HG03378 (cell line): ENCODE measurements around the gene CYP4F22.
"Not testable (repeated sequence)": the region's sequence is repeated elsewhere in the genome, so short reads cannot be mapped to it uniquely, and the experiment has no call there.

ENCODE experiments used
- ATAC-seq: cut with Tn5 transposase; IDR thresholded peaks from one replicate; pipeline ENCODE4 v1.9.1; 2021; ENCODE audit warnings: mild to moderate bottlenecking, moderate library complexity; ENCODE audit not compliant: unreplicated experiment

CYP4F22 gene

DNA sequence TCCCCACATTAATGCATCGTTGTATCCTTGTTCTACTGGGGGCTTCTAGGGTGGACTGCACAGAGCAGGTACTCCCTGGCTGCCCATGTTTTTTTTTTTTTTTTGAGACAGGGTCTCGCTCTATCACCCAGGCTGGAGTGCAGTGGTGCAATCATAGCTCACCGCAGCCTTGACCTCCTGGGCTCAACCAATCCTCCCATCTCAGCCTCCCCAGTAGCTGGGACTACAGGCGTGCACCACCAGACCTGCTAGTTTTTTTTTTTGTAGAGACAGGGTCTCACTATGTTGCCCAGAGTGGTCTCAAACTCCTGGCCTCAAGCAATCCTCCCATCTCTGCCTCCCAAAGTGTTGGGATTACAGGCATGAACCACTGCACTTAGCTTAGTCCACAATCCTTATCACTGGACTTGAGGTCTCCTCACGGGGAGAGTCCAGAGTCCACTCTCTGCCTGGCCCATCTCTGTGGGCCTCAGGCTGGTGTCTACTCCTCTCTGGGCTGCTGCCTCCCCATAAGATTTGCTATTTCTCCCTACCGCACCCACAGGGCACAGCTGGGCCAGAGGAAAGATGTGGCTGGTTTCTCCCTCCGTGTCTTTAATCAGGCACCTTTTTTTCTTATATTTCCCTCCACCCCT, 56.3 kb downstream of the CYP4F22 start:
- ATAC-seq, result no peak

DNA sequence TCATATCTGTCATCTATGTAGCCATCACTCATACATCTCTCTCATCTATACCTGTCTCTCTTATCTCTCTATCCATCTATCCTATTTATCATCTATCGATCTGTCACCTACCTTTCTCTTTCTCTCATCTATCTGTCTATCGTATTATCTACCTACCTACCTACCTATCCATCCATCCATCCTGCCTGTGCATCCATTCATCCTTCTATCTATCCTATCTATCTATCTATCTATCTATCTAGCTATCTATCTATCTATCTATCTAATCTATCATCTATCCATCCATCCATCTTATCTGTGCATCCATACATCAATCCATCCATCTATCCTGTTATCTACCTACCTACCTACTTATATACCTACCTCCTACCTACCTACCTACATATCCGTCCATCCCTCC, 62.1 kb downstream of the CYP4F22 start:
- no peak for ATAC-seq

DNA sequence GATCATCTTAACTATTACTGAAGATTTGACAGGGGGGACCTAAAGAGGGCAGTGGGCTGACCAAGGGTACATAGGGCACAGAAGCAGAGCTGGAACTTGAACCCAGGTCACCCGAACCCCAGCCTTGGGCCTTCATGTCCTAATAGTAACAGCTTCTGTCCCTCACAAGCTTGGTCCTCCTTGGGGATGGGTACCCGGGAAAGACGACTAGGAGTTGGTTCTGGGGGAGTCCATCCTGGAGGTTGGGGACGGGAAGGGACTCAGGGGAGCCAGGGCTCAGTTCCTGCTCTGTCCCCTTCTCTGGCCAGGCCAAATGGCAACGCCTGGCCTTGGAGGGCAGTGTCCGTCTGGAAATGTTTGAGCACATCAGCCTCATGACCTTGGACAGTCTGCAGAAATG, 67.1 kb downstream of the CYP4F22 start:
- no peak for ATAC-seq

DNA sequence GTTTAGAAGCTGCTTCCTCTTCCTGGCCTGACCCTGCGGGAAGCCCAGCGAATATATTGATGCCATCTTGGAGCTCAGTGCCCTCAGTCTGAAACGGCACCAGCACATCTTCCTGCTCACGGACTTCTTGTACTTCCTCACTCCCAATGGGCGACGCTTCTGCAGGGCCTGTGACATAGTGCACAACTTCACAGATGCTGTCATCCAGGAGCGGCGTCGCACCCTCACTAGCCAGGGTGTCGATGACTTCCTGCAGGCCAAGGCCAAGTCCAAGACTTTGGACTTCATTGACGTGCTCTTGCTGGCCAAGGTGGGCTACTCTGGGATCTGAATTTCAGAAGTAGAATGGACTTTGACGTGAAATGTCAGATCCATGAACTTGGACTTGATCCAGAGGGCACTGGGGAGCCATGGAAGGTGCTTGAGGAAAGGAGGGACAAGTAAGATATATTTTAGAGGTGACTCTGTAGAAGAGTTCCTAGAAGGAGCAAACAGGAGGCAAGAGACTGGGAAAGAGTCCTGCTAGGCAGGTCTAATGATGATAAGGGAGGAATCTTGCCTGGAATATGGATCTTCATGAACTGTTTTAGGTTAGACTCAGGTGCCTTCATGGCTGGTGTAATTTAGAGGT, 68.3 kb downstream of the CYP4F22 start:
- no peak for ATAC-seq

DNA sequence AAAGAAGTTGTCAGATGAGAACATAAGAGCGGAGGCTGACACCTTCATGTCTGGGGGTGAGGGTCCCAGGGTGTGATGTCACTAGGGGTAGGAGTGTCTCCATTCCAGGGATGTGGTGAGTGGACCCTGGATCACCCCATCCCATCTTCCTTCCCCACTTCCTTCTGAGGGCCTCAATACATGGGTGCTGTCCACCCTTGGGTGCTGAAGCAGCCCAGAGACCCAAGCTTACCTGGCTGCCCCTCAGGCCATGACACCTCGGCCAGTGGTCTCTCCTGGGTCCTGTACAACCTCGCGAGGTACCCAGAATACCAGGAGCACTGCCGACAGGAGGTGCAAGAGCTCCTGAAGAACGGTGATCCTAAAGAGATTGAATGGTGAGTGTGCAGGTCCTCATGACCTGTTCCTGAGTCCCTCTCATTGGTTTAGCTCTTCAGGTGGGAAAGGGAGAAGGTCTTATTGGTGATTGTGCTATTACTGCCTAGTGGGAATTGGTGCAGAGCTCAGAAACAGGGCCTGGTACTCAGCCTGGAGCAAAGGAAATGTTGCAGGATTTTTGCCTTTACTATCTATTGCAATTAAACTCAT, 69.0 kb downstream of the CYP4F22 start:
- ATAC-seq, result no peak

DNA sequence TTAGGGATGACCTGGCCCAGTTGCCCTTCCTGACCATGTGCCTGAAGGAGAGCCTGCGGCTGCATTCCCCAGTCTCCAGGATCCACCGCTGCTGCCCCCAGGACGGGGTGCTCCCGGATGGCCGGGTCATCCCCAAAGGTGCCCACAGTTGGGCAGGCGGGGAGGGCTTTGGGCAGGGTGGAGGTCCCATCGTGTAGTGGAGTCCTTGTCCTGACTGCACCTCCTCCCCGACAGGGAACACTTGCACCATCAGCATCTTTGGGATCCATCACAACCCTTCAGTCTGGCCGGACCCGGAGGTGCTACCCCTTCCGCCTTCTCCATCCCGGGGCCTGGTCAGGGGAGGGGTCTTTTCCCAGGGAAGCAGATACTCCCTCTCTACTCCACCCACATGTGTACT, 75.0 kb downstream of the CYP4F22 start:
- no peak for ATAC-seq

DNA sequence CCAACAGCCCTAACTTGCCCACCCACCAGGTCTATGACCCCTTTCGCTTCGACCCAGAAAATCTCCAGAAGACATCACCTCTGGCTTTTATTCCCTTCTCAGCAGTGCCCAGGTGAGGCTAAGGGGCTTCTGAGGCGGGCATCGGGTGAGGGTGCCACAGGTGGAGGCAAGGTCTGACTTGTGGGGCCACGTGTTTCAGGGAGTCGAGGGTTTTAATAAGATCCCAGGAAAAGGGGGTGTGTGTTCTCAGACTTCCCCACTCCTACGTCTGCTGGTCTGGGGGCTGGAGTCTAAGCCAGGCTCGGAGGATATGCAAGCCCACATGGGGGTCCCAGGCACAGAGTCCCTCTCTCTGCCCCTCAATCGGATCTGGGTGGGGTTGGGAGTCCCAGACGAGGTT, 75.8 kb downstream of the CYP4F22 start:
- no peak for ATAC-seq

DNA sequence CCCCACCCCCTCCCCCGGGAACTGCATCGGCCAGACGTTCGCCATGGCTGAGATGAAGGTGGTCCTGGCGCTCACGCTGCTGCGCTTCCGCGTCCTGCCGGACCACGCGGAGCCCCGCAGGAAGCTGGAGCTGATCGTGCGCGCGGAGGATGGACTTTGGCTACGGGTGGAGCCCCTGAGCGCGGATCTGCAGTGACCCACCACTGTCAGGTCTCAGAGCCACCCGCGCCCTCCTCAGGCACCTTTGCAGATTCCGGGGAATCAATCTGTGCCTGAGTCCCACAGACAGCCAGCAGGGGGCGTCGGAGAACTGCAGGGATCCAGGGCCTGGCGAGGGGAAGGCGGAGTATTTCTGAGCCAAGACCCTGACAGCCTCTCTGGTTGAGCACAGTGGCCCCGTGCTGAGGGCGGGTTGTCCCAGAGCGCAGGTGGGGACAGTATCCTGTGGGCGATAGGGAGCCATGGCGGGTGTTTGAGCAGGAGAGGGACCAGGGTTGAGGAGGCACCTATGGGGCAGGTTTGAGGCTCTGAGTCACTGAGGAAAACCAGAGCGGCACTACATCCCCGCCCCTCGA, 76.3 kb downstream of the CYP4F22 start:
- no peak for ATAC-seq

DNA sequence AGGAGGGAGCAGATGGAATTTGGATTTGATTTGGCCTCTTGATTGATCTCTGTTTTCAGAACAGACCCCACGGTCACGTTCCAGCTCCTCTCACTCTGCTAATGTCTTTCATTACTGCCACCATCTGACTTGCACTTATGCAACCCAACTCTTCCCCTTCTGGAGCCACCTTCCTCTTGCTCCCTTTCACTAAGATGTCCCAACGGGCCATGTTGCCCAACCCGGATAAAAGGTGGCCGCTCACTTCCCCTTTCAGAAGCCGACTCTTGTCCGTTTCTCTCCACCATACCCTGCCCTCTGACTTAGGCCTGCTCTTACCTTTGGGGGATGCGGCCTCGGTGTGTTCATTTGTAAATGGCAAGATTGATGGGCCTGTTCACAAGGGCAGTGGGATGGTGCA, 79.3 kb downstream of the CYP4F22 start:
- ATAC-seq, result no peak

DNA sequence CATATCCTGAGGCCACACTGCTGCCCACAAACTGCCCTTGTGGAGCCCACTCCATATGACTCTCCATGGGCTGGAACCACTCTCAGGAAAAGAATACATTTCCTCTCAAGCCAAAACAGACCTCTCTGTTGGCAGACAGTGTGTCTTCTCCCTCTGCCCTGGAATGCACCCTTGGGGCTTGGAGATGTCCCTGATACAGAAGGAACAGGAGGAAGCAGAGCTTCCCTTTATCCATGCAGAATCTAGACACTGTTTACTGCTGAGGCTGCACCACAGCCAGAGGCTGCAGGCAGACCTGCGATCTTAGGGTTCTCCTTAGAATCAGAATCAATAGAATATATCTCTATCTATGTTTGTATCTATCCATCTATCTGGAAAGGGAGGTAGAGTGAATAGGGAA, 79.9 kb downstream of the CYP4F22 start:
- ATAC-seq, result no peak

DNA sequence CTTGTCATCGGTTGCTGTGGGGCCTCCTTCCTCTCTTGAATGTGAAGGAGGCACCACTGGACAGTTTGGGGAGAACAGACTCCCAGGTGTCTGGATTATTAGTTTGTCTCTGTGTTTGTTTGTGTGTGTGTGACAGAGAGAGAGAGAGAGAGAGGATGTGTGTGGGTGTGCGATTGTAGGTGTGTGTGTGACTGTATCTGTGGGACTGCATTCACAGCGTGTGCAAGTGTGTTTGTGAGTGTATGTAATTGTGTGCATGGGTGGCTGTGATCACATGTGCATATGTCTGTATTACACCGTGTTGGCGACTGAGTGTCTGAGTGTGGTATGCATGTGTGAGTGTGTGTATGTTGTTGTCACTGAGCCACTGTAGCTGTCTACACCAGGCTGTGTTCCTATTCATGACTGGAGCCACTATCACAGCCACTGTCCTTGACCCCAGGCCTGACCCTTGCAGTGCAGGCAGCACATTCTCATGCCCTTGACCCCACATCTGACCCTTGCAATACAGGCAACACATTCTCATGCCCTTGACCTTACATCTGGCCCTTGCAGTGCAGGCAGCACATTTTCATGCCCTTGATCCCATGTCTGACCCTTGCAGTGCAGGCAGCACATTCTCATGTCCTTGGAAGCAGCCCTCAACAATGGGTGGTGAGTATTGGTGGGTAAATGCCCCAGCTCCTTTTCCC, 81.6 kb downstream of the CYP4F22 start:
- ATAC-seq, result no peak

DNA sequence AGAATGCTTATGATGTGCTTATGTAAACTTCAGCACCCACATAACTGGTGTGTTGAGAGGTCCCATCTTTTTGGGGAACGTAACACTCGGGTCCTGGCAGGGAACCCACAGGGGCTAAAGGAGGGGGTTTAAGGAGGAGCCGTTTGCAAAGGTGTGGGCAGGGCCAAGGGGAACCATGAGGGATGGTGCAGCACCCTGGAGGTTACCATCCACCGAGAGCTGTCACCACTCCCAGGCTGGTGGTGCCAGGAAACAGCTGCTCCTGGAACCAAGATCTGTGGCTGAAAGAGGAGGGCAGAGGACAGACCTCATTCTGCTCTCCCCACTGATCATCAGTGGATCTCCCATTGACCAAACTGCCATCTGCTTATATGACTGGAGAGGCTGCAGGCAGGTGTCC, 83.5 kb downstream of the CYP4F22 start:
- no peak for ATAC-seq

DNA sequence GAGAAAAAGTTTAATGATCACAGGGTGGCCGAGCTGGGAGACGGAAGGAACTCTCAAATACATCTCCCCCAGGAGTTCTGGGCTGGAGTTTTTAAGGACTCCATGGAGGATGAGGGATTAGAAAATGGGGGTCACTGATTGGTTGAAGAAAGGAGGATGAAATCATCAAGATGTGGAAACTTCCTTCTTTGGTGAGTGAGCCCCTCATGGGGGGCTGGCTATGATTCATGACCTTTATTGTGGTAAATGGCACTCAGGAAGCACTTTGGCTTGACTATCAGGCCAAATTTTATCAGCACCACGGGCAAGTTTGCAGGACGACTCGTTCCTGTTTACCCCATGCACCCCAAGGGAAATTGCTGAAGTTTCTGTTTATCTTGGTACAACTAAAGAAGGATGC, 84.2 kb downstream of the CYP4F22 start:
- ATAC-seq, result not testable (repeated sequence)

DNA sequence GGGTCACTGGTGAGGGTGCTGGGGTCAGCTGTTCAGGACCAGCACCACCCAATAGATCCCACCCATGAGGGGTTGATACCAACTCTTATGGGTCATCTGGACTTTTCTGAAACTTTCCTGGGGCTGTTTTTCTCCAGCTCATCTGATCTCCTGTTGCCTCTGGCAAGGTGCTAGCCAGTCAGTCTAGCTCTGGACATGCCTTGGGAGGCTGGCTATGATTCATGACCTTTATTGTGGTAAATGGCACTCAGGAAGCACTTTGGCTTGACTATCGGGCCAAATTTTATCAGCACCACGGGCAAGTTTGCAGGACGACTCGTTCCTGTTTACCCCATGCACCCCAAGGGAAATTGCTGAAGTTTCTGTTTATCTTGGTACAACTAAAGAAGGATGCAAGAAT, 85.4 kb downstream of the CYP4F22 start:
- not testable (repeated sequence) for ATAC-seq

DNA sequence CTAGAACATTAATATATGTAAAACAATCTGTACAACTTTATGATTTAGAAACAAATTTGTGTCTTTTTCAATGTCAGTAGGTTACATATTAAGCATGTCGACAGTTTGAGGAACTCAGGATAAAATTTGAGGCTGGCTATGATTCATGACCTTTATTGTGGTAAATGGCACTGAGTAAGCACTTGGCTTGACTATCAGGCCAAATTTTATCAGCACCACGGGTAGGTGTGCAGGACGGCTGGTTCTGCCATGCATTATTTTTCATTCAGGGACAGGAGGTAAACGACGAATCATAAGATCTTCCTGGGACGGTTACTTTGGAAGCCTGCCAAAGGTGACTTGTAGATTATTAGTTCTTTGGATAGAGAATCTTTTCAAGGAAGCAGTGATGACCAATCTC, 86.7 kb downstream of the CYP4F22 start:
- ATAC-seq, result no peak
